ENCODE measurements around the gene TMTC1.

The TMTC1 gene

GRCh38 chr12:29799591-29799990 is 15.8 kb upstream of the TMTC1 start:
- no peak overlapping the region for H3K4me3 ChIP-seq (ENCODE audit: insufficient read depth in 1 of 2, low read depth in 1 of 2, low read length in 2 of 2)
- no peak overlapping the region for H3K18ac ChIP-seq (ENCODE audit: low read depth in 1 of 2, low read length in 2 of 2)
- H3K27ac ChIP-seq (ENCODE audit: low read length, poor library complexity, severe bottlenecking): no peak overlapping the region
- no peaks in the 10 kb centered on the region for H3K36me3 ChIP-seq (ENCODE audit: control insufficient read depth in 1 of 2, insufficient read depth in 2 of 2, low read depth in 1 of 2, low read length in 2 of 2)
- no peak overlapping the region for H3K23ac ChIP-seq (ENCODE audit: low read length in 2 of 2)
- no peak overlapping the region for H2BK120ac ChIP-seq (ENCODE audit: low read depth, low read length)
- H2AFZ ChIP-seq (ENCODE audit: low read depth, low read length): no peak overlapping the region
- no peak overlapping the region for H2AK5ac ChIP-seq (ENCODE audit: low read length, severe bottlenecking)
- H3K27me3 ChIP-seq (ENCODE audit: control insufficient read depth in 1 of 2, insufficient read depth in 1 of 2, low read length in 2 of 2): no peaks in the 10 kb centered on the region
- no peak overlapping the region for H4K91ac ChIP-seq (ENCODE audit: low read length)
- H3K4ac ChIP-seq (ENCODE audit: low read depth in 1 of 2, low read length in 2 of 2): no peak overlapping the region
- H2BK12ac ChIP-seq (ENCODE audit: low read length in 2 of 2): no peak overlapping the region
- H2BK5ac ChIP-seq (ENCODE audit: low read depth, low read length, poor library complexity, severe bottlenecking): no peak overlapping the region
- H4K8ac ChIP-seq (ENCODE audit: low read length): no peak overlapping the region
- H3K79me1 ChIP-seq (replicated peaks; ENCODE audit: low read length, poor library complexity, severe bottlenecking): no peaks in the 10 kb centered on the region
- H3K4me2 ChIP-seq (ENCODE audit: low read length, poor library complexity, severe bottlenecking): no peak overlapping the region
- no peaks in the 10 kb centered on the region for H3K9me3 ChIP-seq (ENCODE audit: control insufficient read depth, low read length)
- H3K4me1 ChIP-seq (ENCODE audit: control insufficient read depth, insufficient read depth, low read depth, low read length): no peaks in the 10 kb centered on the region
- no peak overlapping the region for H2BK15ac ChIP-seq (ENCODE audit: low read depth, poor library complexity, severe bottlenecking)
- DNase-seq: no peak
- H3K9ac ChIP-seq (ENCODE audit: low read length): no peak overlapping the region
- H3K14ac ChIP-seq (ENCODE audit: low read length in 2 of 2): no peak overlapping the region

- 80% methylated on average over 2 of the region's 2 CpGs for WGBS
- no peak overlapping the region for H2AK5ac ChIP-seq (ENCODE audit: low read length, severe bottlenecking)
These were observed 14.0 kb upstream of the TMTC1 start for GRCh38 chr12:29797565-29798355.

GRCh38 chr12:29796823-29797263 is 13.1 kb upstream of the TMTC1 start:
- H3K4me2 ChIP-seq (ENCODE audit: low read length, poor library complexity, severe bottlenecking): no peak overlapping the region

More at GRCh38 chr12:29797565-29798355, 14.0 kb upstream of the TMTC1 start:
- peak; percentile 16 for DNase-seq
- peak overlapping the region; percentile 81 for H3K9ac ChIP-seq (ENCODE audit: low read length)
- no peak overlapping the region for H2BK5ac ChIP-seq (ENCODE audit: low read depth, low read length, poor library complexity, severe bottlenecking)
- peak overlapping the region; percentile 8 to 17 for H3K4ac ChIP-seq (ENCODE audit: low read depth in 1 of 2, low read length in 2 of 2)
- no peak overlapping the region for H2BK15ac ChIP-seq (ENCODE audit: low read depth, poor library complexity, severe bottlenecking)
- H3K14ac ChIP-seq (ENCODE audit: low read length in 2 of 2): peak overlapping the region in 1 of 2 experiments; percentile 5
- no peak overlapping the region for H4K8ac ChIP-seq (ENCODE audit: low read length)
- no peak overlapping the region for H3K4me2 ChIP-seq (ENCODE audit: low read length, poor library complexity, severe bottlenecking)
- no peaks in the 10 kb centered on the region for H3K9me3 ChIP-seq (ENCODE audit: control insufficient read depth, low read length)
- H3K27me3 ChIP-seq (ENCODE audit: control insufficient read depth in 1 of 2, insufficient read depth in 1 of 2, low read length in 2 of 2): no peaks in the 10 kb centered on the region
- H3K4me1 ChIP-seq (ENCODE audit: control insufficient read depth, insufficient read depth, low read depth, low read length): no peaks in the 10 kb centered on the region
- peak overlapping the region in 1 of 2 experiments; percentile 36 for H3K4me3 ChIP-seq (ENCODE audit: insufficient read depth in 1 of 2, low read depth in 1 of 2, low read length in 2 of 2)
- H3K79me1 ChIP-seq (replicated peaks; ENCODE audit: low read length, poor library complexity, severe bottlenecking): no peaks in the 10 kb centered on the region
- H3K36me3 ChIP-seq (ENCODE audit: control insufficient read depth in 1 of 2, insufficient read depth in 2 of 2, low read depth in 1 of 2, low read length in 2 of 2): no peaks in the 10 kb centered on the region
- H2BK120ac ChIP-seq (ENCODE audit: low read depth, low read length): no peak overlapping the region
- peak overlapping the region in 1 of 2 experiments; percentile 57 for H2BK12ac ChIP-seq (ENCODE audit: low read length in 2 of 2)
- H3K27ac ChIP-seq (ENCODE audit: low read length, poor library complexity, severe bottlenecking): no peak overlapping the region
- H3K23ac ChIP-seq (ENCODE audit: low read length in 2 of 2): no peak overlapping the region
- H2AFZ ChIP-seq (ENCODE audit: low read depth, low read length): no peak overlapping the region
- H3K18ac ChIP-seq (ENCODE audit: low read depth in 1 of 2, low read length in 2 of 2): no peak overlapping the region
- H4K91ac ChIP-seq (ENCODE audit: low read length): no peak overlapping the region

GRCh38 chr12:29795715-29796114 is 12.0 kb upstream of the TMTC1 start:
- H3K4me3 ChIP-seq (ENCODE audit: insufficient read depth in 1 of 2, low read depth in 1 of 2, low read length in 2 of 2): no peak overlapping the region
- no peak overlapping the region for H3K4ac ChIP-seq (ENCODE audit: low read depth in 1 of 2, low read length in 2 of 2)
- H2BK15ac ChIP-seq (ENCODE audit: low read depth, poor library complexity, severe bottlenecking): no peak overlapping the region
- no peak overlapping the region for H3K27ac ChIP-seq (ENCODE audit: low read length, poor library complexity, severe bottlenecking)
- no peak for DNase-seq
- H3K27me3 ChIP-seq (ENCODE audit: control insufficient read depth in 1 of 2, insufficient read depth in 1 of 2, low read length in 2 of 2): no peaks in the 10 kb centered on the region
- H2BK5ac ChIP-seq (ENCODE audit: low read depth, low read length, poor library complexity, severe bottlenecking): no peak overlapping the region
- no peak overlapping the region for H4K91ac ChIP-seq (ENCODE audit: low read length)
- no peaks in the 10 kb centered on the region for H3K4me1 ChIP-seq (ENCODE audit: control insufficient read depth, insufficient read depth, low read depth, low read length)
- no peak overlapping the region for H3K23ac ChIP-seq (ENCODE audit: low read length in 2 of 2)
- H3K4me2 ChIP-seq (ENCODE audit: low read length, poor library complexity, severe bottlenecking): no peak overlapping the region
- no peak overlapping the region for H2AK5ac ChIP-seq (ENCODE audit: low read length, severe bottlenecking)
- no peak overlapping the region for H3K14ac ChIP-seq (ENCODE audit: low read length in 2 of 2)
- WGBS: 74% methylated on average over 2 of the region's 3 CpGs
- H2AFZ ChIP-seq (ENCODE audit: low read depth, low read length): no peak overlapping the region
- H3K18ac ChIP-seq (ENCODE audit: low read depth in 1 of 2, low read length in 2 of 2): no peak overlapping the region
- no peak overlapping the region for H2BK120ac ChIP-seq (ENCODE audit: low read depth, low read length)
- no peaks in the 10 kb centered on the region for H3K36me3 ChIP-seq (ENCODE audit: control insufficient read depth in 1 of 2, insufficient read depth in 2 of 2, low read depth in 1 of 2, low read length in 2 of 2)
- no peak overlapping the region for H2BK12ac ChIP-seq (ENCODE audit: low read length in 2 of 2)
- no peaks in the 10 kb centered on the region for H3K79me1 ChIP-seq (replicated peaks; ENCODE audit: low read length, poor library complexity, severe bottlenecking)
- no peak overlapping the region for H3K9ac ChIP-seq (ENCODE audit: low read length)
- H4K8ac ChIP-seq (ENCODE audit: low read length): no peak overlapping the region
- no peaks in the 10 kb centered on the region for H3K9me3 ChIP-seq (ENCODE audit: control insufficient read depth, low read length)

More at GRCh38 chr12:29796823-29797263, 13.1 kb upstream of the TMTC1 start:
- Histone ChIP-seq H3K4ac (ENCODE audit: low read depth in 1 of 2, low read length in 2 of 2) (no peak overlapping the region), H4K8ac (ENCODE audit: low read length) (no peak overlapping the region), H2BK15ac (ENCODE audit: low read depth, poor library complexity, severe bottlenecking) (no peak overlapping the region), H3K27me3 (ENCODE audit: control insufficient read depth in 1 of 2, insufficient read depth in 1 of 2, low read length in 2 of 2) (no peaks in the 10 kb centered on the region), H3K79me1 (replicated peaks; ENCODE audit: low read length, poor library complexity, severe bottlenecking) (no peaks in the 10 kb centered on the region), H3K9me3 (ENCODE audit: control insufficient read depth, low read length) (no peaks in the 10 kb centered on the region), H3K23ac (ENCODE audit: low read length in 2 of 2) (no peak overlapping the region), H2AFZ (ENCODE audit: low read depth, low read length) (no peak overlapping the region), H3K36me3 (ENCODE audit: control insufficient read depth in 1 of 2, insufficient read depth in 2 of 2, low read depth in 1 of 2, low read length in 2 of 2) (no peaks in the 10 kb centered on the region), H3K4me1 (ENCODE audit: control insufficient read depth, insufficient read depth, low read depth, low read length) (no peaks in the 10 kb centered on the region), H3K9ac (ENCODE audit: low read length) (peak overlapping the region; percentile 81), H3K18ac (ENCODE audit: low read depth in 1 of 2, low read length in 2 of 2) (no peak overlapping the region), H3K14ac (ENCODE audit: low read length in 2 of 2) (no peak overlapping the region), H2AK5ac (ENCODE audit: low read length, severe bottlenecking) (no peak overlapping the region), H3K27ac (ENCODE audit: low read length, poor library complexity, severe bottlenecking) (no peak overlapping the region), H2BK12ac (ENCODE audit: low read length in 2 of 2) (no peak overlapping the region), H2BK5ac (ENCODE audit: low read depth, low read length, poor library complexity, severe bottlenecking) (no peak overlapping the region), H2BK120ac (ENCODE audit: low read depth, low read length) (no peak overlapping the region), H4K91ac (ENCODE audit: low read length) (no peak overlapping the region), H3K4me3 (ENCODE audit: insufficient read depth in 1 of 2, low read depth in 1 of 2, low read length in 2 of 2) (peak overlapping the region in 1 of 2 experiments; percentile 36)
- WGBS: under 1% methylated on average over 5 of the region's 6 CpGs
- DNase-seq: peak; percentile 92

Data from mesenchymal stem cell (in vitro differentiated cells and primary cell).